ENCODE results near the gene SLC25A30.
"Not testable (repeated sequence)": the region's sequence is repeated elsewhere in the genome, so short reads cannot be mapped to it uniquely, and the experiment has no call there.

The SLC25A30 gene

GRCh38 chr13:45388664-45389063 lies 29.5 kb downstream of the SLC25A30 start:
- no peak for DNase-seq

DNA sequence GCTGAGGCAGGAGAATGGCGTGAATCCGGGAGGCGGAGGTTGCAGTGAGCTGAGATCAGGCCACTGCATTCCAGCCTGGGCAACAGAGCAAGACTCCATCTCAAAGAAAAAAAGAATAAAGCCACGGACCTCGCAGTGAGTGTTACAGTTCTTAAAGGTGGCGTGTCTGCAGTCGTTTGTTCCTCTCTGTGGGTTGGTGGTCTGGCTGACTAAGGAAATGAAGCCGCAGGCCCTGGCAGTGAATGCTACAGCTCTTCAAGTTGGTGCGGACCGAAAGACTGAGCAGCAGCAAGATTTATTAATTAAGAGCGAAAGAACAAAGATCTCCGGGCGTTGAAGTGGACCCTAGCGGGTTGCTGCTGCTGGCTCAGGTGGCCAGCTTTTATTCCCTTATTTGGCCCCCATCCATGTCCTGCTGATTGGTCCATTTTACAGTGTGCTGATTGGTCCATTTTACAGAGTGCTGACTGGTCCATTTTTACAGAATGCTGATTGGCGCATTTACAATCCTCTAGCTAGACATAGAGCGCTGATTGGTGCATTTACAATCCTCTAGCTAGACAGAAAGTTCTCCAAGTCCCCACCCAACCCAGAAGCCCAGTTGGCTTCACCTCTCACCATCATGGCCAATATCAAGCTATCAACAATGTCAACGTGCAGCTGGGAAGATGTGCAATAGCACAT lies 31.1 kb downstream of the SLC25A30 start:
- DNase-seq: not testable (repeated sequence)

DNA sequence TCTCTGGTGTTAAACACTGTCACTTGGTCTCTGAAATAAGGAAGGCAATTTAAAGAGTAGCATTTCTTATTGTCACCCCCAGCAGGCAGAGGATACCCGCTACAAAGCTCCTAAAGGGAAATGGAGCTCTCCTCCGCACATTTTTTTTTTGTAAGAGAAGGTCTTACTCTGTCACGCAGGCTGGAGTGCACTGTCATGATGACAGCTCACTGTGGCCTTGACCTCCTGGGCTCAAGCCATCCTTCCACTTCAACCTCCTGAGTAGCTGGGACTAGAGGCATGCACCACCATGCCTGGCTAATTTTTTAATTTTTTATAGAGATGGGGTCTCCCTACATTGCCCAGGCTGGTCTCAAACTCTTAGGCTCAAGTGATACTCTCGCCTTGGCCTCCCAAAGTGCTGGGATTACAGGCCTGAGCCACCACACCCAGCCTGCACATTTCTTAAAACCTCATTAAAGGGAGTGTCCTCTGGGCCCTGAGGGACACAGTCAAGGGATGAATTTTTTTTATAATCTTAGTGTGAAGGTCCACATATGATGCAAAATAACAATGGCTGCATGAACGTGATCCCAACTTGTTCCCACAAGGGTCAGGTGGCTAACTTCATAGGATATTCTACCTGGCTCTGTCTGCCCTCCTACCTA lies 32.1 kb downstream of the SLC25A30 start:
- no peak for DNase-seq

GRCh38 chr13:45385320-45385719 lies 32.9 kb downstream of the SLC25A30 start:
- DNase-seq: no peak

GRCh38 chr13:45384474-45385174 lies 33.5 kb downstream of the SLC25A30 start:
- DNase-seq: no peak

DNA sequence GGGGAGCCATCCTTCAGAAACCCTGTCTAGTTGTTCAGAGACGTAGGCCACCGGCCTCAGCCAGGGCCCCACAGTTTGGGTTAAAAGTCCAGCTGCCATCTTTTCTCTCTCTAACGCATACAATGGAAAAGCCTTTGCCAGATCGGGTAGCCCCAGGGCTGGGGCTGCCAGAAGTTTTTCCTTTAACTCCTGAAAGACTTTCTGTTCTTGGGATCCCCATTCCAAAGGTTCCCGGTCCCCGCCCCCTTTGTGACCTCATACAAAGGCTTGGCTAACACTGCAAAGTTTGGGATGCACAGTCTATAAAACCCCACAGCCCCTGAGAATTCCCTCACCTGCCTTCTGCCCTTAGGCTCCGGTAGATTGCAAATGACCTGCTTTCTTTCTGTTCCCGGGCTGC lies 35.4 kb downstream of the SLC25A30 start:
- DNase-seq: not testable (repeated sequence)

DNA sequence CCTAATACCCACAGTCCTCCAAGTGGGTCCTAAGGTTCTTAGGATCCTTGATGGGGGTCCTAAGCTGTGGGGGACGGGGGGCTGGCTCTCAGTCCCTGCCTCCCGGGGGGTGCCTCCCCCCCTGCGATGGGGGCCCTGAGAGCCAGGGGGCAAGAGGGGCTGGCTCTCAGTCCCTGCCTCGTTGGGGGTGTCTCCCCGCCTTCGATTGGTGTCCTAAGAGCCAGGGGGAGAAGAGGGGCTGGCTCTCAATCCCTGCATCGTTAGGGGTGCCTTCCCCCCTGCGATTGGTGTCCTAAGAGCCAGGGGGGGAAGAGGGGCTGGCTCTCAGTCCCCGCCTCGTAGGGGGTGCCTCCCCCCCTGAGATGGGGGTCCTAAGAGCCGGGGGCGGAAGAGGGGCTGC lies 37.0 kb downstream of the SLC25A30 start:
- no peak for DNase-seq

GRCh38 chr13:45380708-45381107 lies 37.5 kb downstream of the SLC25A30 start:
- not testable (repeated sequence) for DNase-seq

DNA sequence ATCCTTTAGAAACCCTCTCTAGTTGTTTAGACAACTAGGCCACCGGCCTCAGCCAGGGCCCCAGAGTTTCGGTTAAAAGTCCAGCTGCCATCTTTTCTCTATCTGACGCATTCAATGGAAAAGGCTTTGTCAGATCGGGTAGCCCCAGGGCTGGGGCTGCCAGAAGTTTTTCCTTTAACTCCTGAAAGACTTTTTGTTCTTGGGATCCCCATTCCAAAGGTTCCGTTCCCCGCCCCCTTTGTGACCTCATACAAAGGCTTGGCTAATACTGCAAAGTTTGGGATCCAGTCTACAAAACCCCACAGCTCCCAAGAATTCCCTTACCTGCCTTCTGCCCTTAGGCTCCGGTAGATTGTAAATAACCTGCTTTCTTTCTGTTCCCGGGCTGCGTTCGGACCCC lies 38.7 kb downstream of the SLC25A30 start:
- not testable (repeated sequence) for DNase-seq

GRCh38 chr13:45378786-45379185 lies 39.4 kb downstream of the SLC25A30 start:
- DNase-seq: not testable (repeated sequence)

DNA sequence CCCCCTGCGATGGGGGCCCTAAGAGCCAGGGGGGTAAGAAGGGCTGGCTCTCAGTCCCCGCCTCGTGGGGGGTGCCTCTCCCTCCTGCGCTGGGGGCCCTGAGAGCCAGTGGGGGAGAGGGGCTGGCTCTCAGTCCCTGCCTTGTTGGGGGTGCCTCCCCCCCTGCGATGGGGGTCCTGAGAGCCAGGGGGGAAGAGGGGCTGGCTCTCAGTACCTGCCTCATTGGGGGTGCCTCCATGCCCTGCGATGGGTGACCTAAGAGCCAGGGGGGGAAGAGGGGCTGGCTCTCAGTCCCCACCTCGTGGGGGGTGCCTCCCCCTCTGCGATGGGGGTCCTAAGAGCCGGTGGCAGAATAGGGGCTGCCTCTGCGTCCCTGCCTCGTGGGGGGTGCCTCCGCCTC lies 40.9 kb downstream of the SLC25A30 start:
- DNase-seq: not testable (repeated sequence)

DNA sequence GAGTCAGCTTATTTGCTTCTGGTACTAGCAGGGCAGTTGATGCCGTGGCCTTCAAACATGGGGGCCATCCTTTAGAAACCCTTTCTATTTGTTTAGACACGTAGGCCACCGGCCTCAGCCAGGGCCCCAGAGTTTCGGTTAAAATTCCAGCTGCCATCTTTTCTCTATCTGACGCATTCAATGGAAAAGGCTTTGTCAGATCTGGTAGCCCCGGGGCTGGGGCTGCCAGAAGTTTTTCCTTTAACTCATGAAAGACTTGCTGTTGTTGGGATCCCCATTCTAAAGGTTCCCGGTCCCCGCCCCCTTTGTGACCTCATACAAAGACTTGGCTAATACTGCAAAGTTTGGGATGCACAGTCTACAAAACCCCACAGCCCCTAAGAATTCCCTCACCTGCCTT lies 41.5 kb downstream of the SLC25A30 start:
- DNase-seq: not testable (repeated sequence)

- peak; percentile 1 for DNase-seq
Measured at GRCh38 chr13:45374917-45375316, 43.3 kb downstream of the SLC25A30 start.

DNA sequence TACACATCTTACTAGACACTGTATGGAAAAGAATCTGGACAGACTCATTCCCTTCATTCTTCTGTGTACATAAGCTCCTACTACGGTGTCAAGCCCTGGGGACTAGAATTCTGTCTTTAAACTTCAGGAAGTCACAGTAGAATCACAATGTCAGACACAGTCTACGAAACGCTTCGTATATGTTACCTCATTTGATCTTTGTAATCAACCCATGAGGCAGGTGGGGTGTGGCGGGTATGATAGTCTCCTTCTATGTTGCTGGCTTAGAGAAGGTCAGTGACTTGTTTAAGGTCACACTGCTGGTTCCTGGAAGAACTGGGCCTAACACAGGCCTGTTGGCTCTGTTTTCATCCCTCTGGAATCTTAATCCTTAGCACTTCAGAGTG lies 45.0 kb downstream of the SLC25A30 start:
- DNase-seq: no peak

DNA sequence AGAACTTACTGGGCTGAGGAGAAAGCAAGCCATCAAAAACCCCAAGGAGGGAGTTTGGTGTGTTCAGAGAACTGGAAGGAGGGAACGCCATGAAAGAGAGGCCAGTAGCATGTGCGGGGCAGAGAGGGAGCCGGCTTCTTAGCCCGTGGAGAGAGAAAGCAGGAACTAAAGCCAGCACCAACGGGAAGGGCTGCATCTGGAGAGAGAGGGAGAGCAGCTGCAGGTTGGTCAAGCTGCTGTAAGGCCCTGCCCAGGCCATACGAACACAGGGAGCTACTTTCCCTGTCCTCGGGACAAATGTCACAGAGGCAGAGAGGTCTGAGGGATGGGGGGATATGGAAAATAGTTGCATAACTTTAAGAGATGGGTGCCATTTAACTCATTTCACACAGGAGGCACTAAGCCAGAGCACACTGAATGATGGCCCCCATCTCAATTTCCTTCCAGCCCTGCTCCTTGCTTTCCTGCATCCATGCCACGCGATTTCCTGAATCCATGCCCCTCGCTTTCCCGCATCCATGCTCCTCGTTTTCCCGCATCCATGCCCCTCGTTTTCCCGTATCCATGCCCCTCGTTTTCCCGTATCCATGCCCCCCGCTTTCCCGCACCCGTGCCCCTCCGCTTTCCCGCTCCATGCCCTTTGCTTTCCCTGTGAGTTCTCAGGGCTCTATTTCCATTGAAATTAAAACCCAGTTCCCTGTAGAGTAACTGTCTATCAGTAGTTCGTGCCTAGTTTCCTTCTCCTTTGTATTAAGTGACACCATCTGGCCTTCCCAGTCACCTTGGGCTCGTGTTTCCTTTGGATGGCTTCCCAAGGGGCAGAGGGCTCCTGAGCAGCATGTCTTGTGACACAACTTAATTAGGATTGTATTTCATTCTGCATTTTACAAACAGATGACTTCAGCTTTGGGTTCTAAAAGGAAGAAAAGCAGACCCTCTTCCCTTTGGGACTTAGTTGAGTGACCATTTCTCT lies 45.7 kb downstream of the SLC25A30 start:
- DNase-seq: no peak

GRCh38 chr13:45370922-45371406 lies 47.2 kb downstream of the SLC25A30 start:
- DNase-seq: peak; percentile 61

DNA sequence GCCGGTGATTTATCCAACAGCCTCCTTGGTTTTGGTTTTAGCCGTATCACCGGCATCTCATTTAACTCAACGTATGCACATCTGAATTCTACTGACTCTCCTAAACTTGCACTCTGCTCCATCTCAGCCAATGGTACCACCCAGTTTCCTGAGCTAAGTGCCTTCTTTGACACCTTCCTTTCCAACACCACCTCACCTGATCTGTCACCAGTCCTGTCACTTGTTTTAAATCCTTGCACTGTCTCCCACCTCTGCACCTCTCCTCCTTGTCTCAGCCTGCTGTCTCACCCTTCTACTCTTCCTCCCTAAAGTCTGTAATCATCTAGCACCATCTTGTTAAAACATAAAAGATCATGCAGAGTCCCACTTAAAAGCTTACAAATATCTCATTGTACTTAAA lies 49.1 kb downstream of the SLC25A30 start:
- DNase-seq: no peak

DNA sequence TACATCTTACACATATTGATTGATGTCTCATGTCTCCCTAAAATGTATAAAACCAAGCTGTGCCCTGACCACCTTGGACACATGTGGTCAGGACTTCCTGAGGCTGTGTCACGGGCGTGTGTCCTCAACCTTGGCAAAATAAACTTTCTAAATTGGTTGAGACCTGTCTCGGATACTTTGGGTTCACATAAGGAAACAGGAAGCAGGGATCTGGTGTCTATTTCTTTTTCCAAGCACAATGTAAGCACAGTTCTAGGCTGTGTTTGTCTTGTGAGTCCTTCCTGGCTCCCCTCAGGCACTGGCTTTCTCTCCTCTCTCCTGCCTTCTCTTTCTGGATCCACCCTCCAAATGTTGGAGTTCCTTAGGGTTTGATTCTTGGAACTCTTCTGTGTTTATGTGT lies 49.6 kb downstream of the SLC25A30 start:
- no peak for DNase-seq

DNA sequence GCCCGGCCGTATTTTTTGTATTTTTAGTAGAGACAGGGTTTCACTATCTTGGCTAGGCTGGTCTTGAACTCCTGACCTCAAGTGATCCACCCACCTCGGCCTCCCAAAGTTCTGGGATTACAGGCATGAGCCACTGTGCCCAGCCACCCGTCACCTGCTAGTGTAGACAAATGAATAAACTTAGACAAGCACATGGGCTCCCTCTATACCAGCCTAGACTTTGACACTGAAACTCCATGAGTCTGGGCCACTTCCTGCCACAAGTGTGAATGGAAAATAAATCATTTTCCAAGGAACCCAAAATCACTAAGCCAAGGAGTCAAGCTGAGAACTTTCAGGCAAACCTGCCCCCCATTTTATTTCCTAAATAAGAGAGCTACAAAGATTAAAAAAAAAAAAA lies 50.2 kb downstream of the SLC25A30 start:
- DNase-seq: no peak

DNA sequence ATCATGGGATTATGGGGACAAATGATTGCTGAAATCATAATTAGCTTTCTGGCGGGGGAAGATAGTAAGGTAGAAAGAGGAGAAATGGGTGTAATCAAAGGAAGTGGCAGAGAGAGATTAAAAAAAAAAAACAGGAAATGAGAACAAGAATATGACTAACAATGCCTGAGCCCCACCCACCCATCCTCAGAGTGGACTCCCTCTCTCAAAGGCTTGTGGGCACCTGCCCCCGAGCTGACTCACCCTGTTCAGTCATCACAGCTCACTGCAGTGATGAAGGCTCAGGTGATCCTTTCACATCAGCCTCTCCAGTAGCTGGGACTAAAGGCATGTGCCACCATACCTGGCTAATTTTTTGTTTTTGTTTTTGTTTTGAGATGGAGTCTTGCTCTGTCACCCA lies 50.8 kb downstream of the SLC25A30 start:
- DNase-seq: peak; percentile 95

DNA sequence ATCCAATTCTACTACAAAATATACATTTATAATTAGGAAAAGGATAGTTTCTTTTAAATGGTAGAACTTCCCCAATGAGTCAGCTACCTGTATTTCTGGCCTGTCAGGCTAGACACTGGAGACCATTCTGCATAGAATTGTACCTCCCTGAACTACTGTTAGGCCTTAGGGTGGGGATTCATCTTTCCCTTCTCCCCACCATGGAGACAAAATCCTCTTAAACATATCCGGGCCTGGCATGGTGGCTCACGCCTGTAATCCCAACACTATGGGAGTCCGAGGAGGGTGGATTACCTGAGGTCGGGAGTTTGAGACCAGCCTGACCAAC lies 52.7 kb downstream of the SLC25A30 start:
- no peak for DNase-seq

- peak; percentile 2 for DNase-seq
Measured at GRCh38 chr13:45364876-45365557, 53.2 kb downstream of the SLC25A30 start.
